Cardiac muscle cell (in vitro differentiated cells and primary cell): ENCODE results near the gene PCK2. TPM values are rescaled to one million over a fixed set of nuclear protein-coding genes. Genes with fewer than 3 reads are reported as not detected.

Experiments used
- DNase-seq, 2 donors: peaks; one replicate each; pipeline versions ENCODE4 v3.0.0 to v3.0.0-alpha.2; 2010 to 2017; ENCODE audit warnings: low read depth in 1 of 2, low spot score in 1 of 2
- H3K27ac ChIP-seq: fragments of 200-600 bp; sonication (generic); 2 replicates; pipeline ENCODE4 v1.5.1; 2016
- H3K27me3 ChIP-seq: fragments of 200-600 bp; sonication (generic); 2 replicates; pipeline ENCODE4 v1.6.0; 2016; ENCODE audit warnings: control low read depth
- H3K36me3 ChIP-seq: fragments of 200-600 bp; sonication (generic); 2 replicates; pipeline ENCODE4 v1.5.1; 2016; ENCODE audit warnings: control low read depth
- H3K4me1 ChIP-seq: fragments of 200-600 bp; sonication (generic); 2 replicates; pipeline ENCODE4 v1.8.1; 2017; ENCODE audit warnings: low read depth, mild to moderate bottlenecking, mixed run types
- H3K4me3 ChIP-seq: fragments of 200-600 bp; sonication (generic); 2 replicates; pipeline ENCODE4 v1.5.1; 2016; ENCODE audit warnings: mild to moderate bottlenecking
- H3K9me3 ChIP-seq: fragments of 200-600 bp; sonication (generic); 2 replicates; pipeline ENCODE4 v1.5.1; 2017; ENCODE audit warnings: low read depth, mild to moderate bottlenecking, control low read depth
- polyA plus RNA-seq: library from polyadenylated mRNA; unstranded; fragments of >200 nt; fragmentation: Nextera tagmentation; extraction: Ambion mirVana; gene quantifications from 2 replicates; pipeline ENCODE4 v1.2.1, GENCODE V29; 2016
- total RNA-seq: library from RNA; depleted of rRNA; stranded (reverse); fragments of >200 nt; gene quantifications from 2 replicates; pipeline ENCODE4 v1.2.3, GENCODE V29; 2016
- TF ChIP-seq, protein P1 (sequence below): IDR thresholded peaks from 2 replicates; pipeline ENCODE4 v1.5.1; 2012; ENCODE audit warnings: low read depth, mild to moderate bottlenecking, low read length

The PCK2 gene
- total and polyA plus RNA-seq, 2 experiments from 2014 or later: 12.2 to 18.9 TPM

GRCh38 chr14:24068711-24069410 lies 25.2 kb upstream of the PCK2 start:
- DNase-seq: no peak
- no peaks in the 10 kb centered on the region for H3K4me1 ChIP-seq
- TF ChIP-seq, protein P1, sequence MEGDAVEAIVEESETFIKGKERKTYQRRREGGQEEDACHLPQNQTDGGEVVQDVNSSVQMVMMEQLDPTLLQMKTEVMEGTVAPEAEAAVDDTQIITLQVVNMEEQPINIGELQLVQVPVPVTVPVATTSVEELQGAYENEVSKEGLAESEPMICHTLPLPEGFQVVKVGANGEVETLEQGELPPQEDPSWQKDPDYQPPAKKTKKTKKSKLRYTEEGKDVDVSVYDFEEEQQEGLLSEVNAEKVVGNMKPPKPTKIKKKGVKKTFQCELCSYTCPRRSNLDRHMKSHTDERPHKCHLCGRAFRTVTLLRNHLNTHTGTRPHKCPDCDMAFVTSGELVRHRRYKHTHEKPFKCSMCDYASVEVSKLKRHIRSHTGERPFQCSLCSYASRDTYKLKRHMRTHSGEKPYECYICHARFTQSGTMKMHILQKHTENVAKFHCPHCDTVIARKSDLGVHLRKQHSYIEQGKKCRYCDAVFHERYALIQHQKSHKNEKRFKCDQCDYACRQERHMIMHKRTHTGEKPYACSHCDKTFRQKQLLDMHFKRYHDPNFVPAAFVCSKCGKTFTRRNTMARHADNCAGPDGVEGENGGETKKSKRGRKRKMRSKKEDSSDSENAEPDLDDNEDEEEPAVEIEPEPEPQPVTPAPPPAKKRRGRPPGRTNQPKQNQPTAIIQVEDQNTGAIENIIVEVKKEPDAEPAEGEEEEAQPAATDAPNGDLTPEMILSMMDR: no peak
- H3K36me3 ChIP-seq: no peaks in the 10 kb centered on the region
- H3K27ac ChIP-seq: no peak overlapping the region
- no peaks in the 10 kb centered on the region for H3K9me3 ChIP-seq
- H3K27me3 ChIP-seq: no peaks in the 10 kb centered on the region
- no peak overlapping the region for H3K4me3 ChIP-seq

- no peak overlapping the region for H3K27ac ChIP-seq
- no peak overlapping the region for H3K4me3 ChIP-seq
- H3K9me3 ChIP-seq: no peaks in the 10 kb centered on the region
- DNase-seq: no peak
- H3K36me3 ChIP-seq: no peaks in the 10 kb centered on the region
- no peaks in the 10 kb centered on the region for H3K27me3 ChIP-seq
- no peaks in the 10 kb centered on the region for H3K4me1 ChIP-seq
- TF ChIP-seq, protein P1: no peak
Observed at GRCh38 chr14:24069411-24069735, 24.7 kb upstream of the PCK2 start.

DNA sequence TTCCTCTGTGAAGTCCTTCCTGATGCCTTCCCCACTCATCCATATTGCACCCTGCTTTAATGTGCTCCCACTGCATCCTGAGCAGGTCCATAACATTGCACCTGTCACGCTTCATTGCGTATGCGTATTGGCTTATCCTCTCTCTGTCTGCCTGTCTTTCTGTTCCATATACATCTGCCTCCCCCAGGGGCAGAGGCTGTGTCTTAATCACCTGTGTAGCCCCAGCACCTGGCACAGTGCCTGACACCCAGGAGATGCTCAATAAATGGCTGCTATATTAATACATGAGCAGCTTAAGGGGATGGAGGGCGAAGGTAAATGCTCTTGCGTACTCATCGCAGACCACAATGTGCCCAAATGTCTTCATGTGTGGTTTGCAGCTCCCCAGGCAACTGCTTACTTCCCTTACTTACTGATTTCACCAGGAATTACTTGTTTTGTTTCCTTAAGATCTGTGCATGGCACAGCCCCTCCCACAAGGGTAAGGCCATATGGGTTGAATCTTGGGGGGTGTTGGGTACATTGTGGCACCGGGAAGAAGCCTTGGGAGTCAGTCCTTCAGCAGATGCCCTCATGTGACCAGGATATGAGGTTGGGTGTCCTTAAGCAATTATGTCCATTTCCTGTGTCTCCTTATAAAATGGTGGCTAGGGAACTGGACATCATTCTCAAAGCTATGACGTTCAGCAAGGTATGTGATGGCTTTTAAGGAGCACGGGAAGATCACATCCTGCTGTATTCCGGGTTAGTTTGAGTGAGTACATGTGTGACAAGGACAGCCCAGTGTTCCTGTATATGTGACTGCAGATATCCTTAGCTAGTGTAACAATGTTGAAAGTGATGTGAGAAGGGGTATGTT lies 23.6 kb upstream of the PCK2 start:
- Histone ChIP-seq H3K27ac (no peak overlapping the region), H3K36me3 (no peaks in the 10 kb centered on the region)

GRCh38 chr14:24071144-24071697 lies 22.9 kb upstream of the PCK2 start, which contains the start of gene CPNE6:
Gene CPNE6 (plus strand): TSS chr14:24071562. CDS start chr14:24072937, 1,375 bp downstream.
- no peaks in the 10 kb centered on the region for H3K27me3 ChIP-seq
- H3K36me3 ChIP-seq: no peaks in the 10 kb centered on the region
- no peak within 1 kb of the TSS for H3K4me3 ChIP-seq
- no peak for DNase-seq
- TF ChIP-seq, protein P1: no peak
- H3K4me1 ChIP-seq: no peaks in the 10 kb centered on the region
- H3K9me3 ChIP-seq: no peaks in the 10 kb centered on the region
- no peak within 1 kb of the TSS for H3K27ac ChIP-seq

More for the DNA sequence above, 23.6 kb upstream of the PCK2 start:
- H3K27me3 ChIP-seq: no peaks in the 10 kb centered on the region
- TF ChIP-seq, protein P1: no peak
- no peak for DNase-seq
- H3K4me3 ChIP-seq: no peak overlapping the region
- no peaks in the 10 kb centered on the region for H3K4me1 ChIP-seq
- H3K9me3 ChIP-seq: no peaks in the 10 kb centered on the region

- H3K9me3 ChIP-seq: no peaks in the 10 kb centered on the region
- no peaks in the 10 kb centered on the region for H3K36me3 ChIP-seq
- H3K27ac ChIP-seq: no peak overlapping the region
- no peaks in the 10 kb centered on the region for H3K4me1 ChIP-seq
- H3K27me3 ChIP-seq: no peaks in the 10 kb centered on the region
- H3K4me3 ChIP-seq: no peak overlapping the region
- TF ChIP-seq, protein P1: no peak
- no peak for DNase-seq
Observed at GRCh38 chr14:24071836-24072430, 22.2 kb upstream of the PCK2 start.
